HUES48 (cell line): ENCODE results near the gene ADARB1.

Experiments
- H3K27ac ChIP-seq: one replicate; pipeline ENCODE4 v1.7.0; 2013; ENCODE audit warnings: low read depth, low read length, inconsistent platforms
- H3K27me3 ChIP-seq: 2 replicates; pipeline ENCODE4 v1.6.1; 2013; ENCODE audit warnings: mild to moderate bottlenecking, low read length; ENCODE audit not compliant: control insufficient read depth, insufficient read depth
- H3K36me3 ChIP-seq: 2 replicates; pipeline ENCODE4 v1.6.1; 2013; ENCODE audit warnings: low read length; ENCODE audit not compliant: control insufficient read depth, insufficient read depth
- H3K4me1 ChIP-seq: 2 replicates; pipeline ENCODE4 v1.6.1; 2013; ENCODE audit warnings: mild to moderate bottlenecking, low read length; ENCODE audit not compliant: control insufficient read depth, insufficient read depth
- H3K4me3 ChIP-seq: 2 replicates; pipeline ENCODE4 v1.5.1; 2013; ENCODE audit warnings: mild to moderate bottlenecking, low read depth, low read length
- H3K9ac ChIP-seq: 2 replicates; pipeline ENCODE4 v1.6.1; 2013; ENCODE audit warnings: mild to moderate bottlenecking, low read depth, low read length, moderate library complexity
- H3K9me3 ChIP-seq: 2 replicates; pipeline ENCODE4 v1.6.1; 2013; ENCODE audit warnings: low read length; ENCODE audit not compliant: control insufficient read depth, insufficient read depth

ADARB1 gene

GRCh38 chr21:45269861-45270260, 195.5 kb downstream of the ADARB1 start:
- no peaks in the 10 kb centered on the region for H3K27me3 ChIP-seq
- H3K4me1 ChIP-seq = no peaks in the 10 kb centered on the region
- peaks cover 79% of the 10 kb centered on the region for H3K36me3 ChIP-seq
- peaks cover 4% of the 10 kb centered on the region; the same call in 1 of the 2 replicates for H3K9me3 ChIP-seq
- H3K27ac ChIP-seq = no peak overlapping the region
- no peak overlapping the region for H3K9ac ChIP-seq
- H3K4me3 ChIP-seq = no peak overlapping the region

- Histone ChIP-seq H3K9ac (no peak overlapping the region), H3K27me3 (no peaks in the 10 kb centered on the region), H3K9me3 (peaks cover 4% of the 10 kb centered on the region; the same call in 1 of the 2 replicates), H3K36me3 (peaks cover 79% of the 10 kb centered on the region), H3K27ac (no peak overlapping the region), H3K4me3 (no peak overlapping the region), H3K4me1 (no peaks in the 10 kb centered on the region)
Measured at GRCh38 chr21:45270306-45270821, 196.0 kb downstream of the ADARB1 start.
